Naive B cell (primary cell): Measurements from ENCODE around the gene MRPL19. TPM values are rescaled to one million over a fixed set of nuclear protein-coding genes. Genes with fewer than 3 reads are reported as not detected.

Experiments
- ATAC-seq, 2 donors: fragments of 150-1000 bp; cut with Tn5 transposase; 2 replicates each; pipeline ENCODE4 v1.10.0; 2021; ENCODE audit warnings: low read depth in 2 of 2, mild to moderate bottlenecking in 2 of 2, moderate library complexity in 2 of 2
- DNase-seq: peaks from one replicate; pipeline ENCODE4 v3.0.0; 2022
- H3K27ac Mint-ChIP-seq, 6 donors: one replicate each; pipeline ENCODE4 v1.8.0; 2020 to 2022; ENCODE audit warnings: mild to moderate bottlenecking in 6 of 6, mixed read lengths in 6 of 6, moderate library complexity in 5 of 6, inconsistent platforms in 2 of 6
- H3K27me3 Mint-ChIP-seq, 3 donors: one replicate each; pipeline ENCODE4 v1.8.0; 2021 to 2022; ENCODE audit warnings: mixed read lengths in 3 of 3, mild to moderate bottlenecking in 1 of 3
- H3K36me3 Mint-ChIP-seq, 2 donors: one replicate each; pipeline ENCODE4 v1.8.0; 2020 to 2022; ENCODE audit warnings: mixed read lengths in 2 of 2, inconsistent platforms in 1 of 2, mild to moderate bottlenecking in 1 of 2
- H3K4me1 Mint-ChIP-seq, 3 donors: one replicate each; pipeline ENCODE4 v1.8.0; 2020 to 2022; ENCODE audit warnings: mixed read lengths in 3 of 3, inconsistent platforms in 1 of 3, mild to moderate bottlenecking in 1 of 3, moderate library complexity in 1 of 3
- H3K4me3 Mint-ChIP-seq, 8 donors: one replicate each; pipeline ENCODE4 v1.8.0; 2020 to 2022; ENCODE audit warnings: mild to moderate bottlenecking in 8 of 8, mixed read lengths in 8 of 8, moderate library complexity in 8 of 8, inconsistent platforms in 2 of 8
- H3K9me3 Mint-ChIP-seq, 7 donors: one replicate each; pipeline ENCODE4 v1.8.0; 2020 to 2022; ENCODE audit warnings: mixed read lengths in 7 of 7, mild to moderate bottlenecking in 5 of 7, inconsistent platforms in 2 of 7, moderate library complexity in 1 of 7
- polyA plus RNA-seq, 6 donors: library from polyadenylated mRNA; unstranded; fragments of 300-500 nt; fragmentation: Illumina TruSeq; gene quantifications; one replicate each; pipeline ENCODE4 v1.2.3, GENCODE V29; 2021; ENCODE audit warnings: low read depth in 6 of 6

MRPL19 gene
- polyA plus RNA-seq: 10 to 100 TPM; 17.3 to 46.9 (median 34.3) TPM

DNA sequence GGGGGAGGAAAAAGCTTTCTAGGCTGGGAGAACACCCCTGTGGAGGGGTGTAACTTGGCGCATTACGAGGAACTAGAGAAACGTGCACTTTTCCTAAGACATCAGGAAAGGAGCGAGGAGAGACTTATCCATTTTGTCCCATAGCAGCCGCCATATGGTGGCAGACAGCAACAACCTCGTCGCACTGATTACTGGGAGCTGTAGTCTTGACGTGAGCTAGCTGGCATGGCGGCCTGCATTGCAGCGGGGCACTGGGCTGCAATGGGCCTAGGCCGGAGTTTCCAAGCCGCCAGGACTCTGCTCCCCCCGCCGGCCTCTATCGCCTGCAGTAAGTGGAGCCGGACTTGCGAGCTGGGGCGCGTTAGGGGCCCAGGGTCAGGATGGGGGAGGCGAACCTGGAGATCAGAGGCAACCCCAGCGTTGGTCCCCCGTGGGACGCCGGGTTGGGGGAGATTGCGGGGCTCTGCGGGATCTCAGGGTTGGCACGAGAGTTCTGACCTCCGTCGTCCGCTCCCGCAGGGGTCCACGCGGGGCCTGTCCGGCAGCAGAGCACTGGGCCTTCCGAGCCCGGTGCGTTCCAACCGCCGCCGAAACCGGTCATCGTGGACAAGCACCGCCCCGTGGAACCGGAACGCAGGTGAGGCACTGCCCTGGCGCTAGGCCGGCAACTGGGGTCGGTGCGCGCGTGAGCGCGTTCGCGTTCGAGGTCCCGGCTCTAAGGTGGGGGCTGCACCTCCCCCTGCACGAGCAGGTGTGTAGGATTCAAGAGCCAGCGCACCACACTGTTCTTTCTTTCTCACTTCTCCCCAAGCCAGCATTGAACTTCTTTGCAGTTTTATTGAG, at the start of gene MRPL19:
MRPL19 (plus strand) TSS at position 201 of the 843 bp plus-strand sequence; CDS start at position 226, 25 bp downstream.
- peaks cover 5 to 8% of the 10 kb centered on the region in 2 donors for H3K36me3 Mint-ChIP-seq
- DNase-seq (peak; percentile 73), ATAC-seq (peak; percentile 92)
- H3K4me1 Mint-ChIP-seq: peaks cover 15 to 34% (median 22%) of the 10 kb centered on the region in 3 donors
- no peaks in the 10 kb centered on the region for H3K9me3 Mint-ChIP-seq
- H3K27ac Mint-ChIP-seq: peak within 1 kb of the TSS; percentile 86 to 98 (median 94)
- H3K27me3 Mint-ChIP-seq: no peaks in the 10 kb centered on the region
- peak within 1 kb of the TSS; percentile 91 to 99 (median 96) for H3K4me3 Mint-ChIP-seq

DNA sequence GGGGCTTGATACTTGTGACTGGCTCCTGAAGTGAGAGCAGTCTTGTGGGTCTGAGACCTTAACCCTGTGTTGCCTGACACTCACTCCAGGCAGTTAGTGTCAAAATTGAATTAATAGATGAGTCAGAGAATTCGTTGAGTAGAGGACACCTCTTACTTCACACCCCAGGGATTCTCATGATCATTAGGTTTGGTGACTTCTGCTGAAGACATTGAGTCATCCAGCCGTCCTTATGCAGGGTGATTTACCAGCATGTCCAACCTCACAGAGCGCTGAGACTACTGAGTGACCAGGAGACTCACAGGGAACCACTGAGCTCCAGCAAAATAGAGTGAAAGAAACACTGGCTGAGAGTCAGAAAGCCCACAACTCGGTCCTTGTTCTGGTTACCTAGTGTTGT, 49.8 kb upstream of the MRPL19 start:
- no peak for ATAC-seq
- no peak for DNase-seq
- Mint-ChIP-seq H3K4me3 (no peak overlapping the region), H3K4me1 (no peaks in the 10 kb centered on the region), H3K36me3 (no peaks in the 10 kb centered on the region), H3K27ac (no peak overlapping the region), H3K27me3 (peaks cover 15 to 28% (median 19%) of the 10 kb centered on the region in 3 donors), H3K9me3 (no peaks in the 10 kb centered on the region)

DNA sequence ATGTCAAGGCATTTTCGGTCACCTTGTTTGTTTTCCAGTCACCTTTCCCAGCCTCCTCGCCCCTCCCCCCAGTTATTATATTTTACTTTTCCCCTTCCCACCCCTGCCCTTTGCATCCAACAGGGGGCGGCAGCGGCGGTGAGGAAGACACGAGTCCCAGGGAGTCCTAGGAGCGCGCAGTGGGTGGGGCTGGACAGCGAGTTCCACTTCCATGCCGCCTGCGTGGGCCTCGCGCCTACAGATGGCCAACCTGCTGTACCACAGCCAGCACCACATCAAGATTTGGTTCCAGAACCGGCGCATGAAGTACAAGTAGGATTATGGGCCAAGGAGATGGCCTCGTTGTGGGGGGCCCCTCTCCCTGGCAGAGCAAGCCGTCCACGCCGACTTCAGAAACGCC, 48.6 kb upstream of the MRPL19 start:
- Mint-ChIP-seq H3K4me1 (no peaks in the 10 kb centered on the region), H3K27ac (no peak overlapping the region), H3K27me3 (peaks cover 21 to 27% (median 23%) of the 10 kb centered on the region in 3 donors), H3K4me3 (peak overlapping the region in 1 of 8 donors; percentile 4), H3K9me3 (no peaks in the 10 kb centered on the region), H3K36me3 (no peaks in the 10 kb centered on the region)
- no peak for DNase-seq
- ATAC-seq: no peak

DNA sequence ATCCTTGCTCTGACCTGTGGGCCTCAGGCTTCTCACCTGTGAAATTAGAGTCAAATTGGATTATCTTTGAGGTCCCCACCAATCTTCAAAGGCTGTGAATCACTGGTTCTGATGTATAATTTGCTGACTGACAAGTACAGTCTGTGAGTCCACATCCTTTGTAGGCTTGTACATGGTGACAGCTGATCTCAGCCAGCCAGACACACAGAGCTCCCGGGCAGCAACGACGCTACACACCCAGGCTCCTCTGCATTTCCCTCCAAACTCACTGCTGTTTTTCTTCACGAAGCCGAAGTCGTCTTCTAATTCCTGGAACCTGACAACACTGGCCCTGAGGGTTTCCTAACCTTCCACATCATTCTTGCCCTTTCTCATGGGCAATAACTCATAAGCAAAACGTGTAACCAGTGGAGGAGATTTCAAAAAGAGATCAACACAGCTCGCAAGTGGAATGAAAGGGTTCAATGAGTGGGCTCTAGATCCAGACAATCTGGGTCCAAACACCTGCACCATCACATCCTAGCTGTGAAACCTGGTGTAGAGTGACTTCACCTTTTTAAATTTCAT, 47.9 kb upstream of the MRPL19 start:
- no peak for ATAC-seq
- H3K4me1 Mint-ChIP-seq: no peaks in the 10 kb centered on the region
- H3K4me3 Mint-ChIP-seq: no peak overlapping the region

DNA sequence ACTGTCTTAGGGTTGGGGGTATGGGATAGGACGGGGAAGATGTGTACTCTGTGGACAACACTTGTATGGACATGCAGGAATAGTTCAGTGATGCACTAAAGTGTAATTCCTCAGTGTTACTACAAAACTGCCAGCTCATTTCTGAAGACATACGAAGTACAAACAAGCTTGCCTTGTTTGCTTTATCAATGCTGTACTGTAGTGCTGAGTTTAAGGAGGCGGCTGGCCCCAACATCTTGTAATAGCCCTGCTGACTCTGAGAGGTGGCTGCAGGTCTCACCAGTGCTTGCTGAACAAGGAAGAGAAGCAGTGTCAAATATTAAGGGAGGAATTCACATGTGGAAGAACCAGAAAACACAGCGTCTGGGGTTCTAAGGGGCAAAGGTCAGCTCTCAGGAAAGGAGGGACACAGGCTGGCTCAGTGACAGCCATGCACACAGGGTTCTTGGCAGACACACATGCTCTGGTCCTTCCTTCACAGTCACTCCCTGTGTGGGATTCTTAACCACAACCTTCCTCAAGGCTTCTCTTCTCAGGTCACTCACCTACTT, 46.0 kb upstream of the MRPL19 start:
- H3K36me3 Mint-ChIP-seq: no peaks in the 10 kb centered on the region
- ATAC-seq: no peak
- H3K27ac Mint-ChIP-seq: no peak overlapping the region
- peaks cover 21 to 31% (median 22%) of the 10 kb centered on the region in 3 donors for H3K27me3 Mint-ChIP-seq
- no peaks in the 10 kb centered on the region for H3K9me3 Mint-ChIP-seq
- no peak for DNase-seq
- H3K4me3 Mint-ChIP-seq: no peak overlapping the region
- H3K4me1 Mint-ChIP-seq: peaks cover 0 to 7% (median 0%) of the 10 kb centered on the region in 3 donors

More for the DNA sequence above, 47.9 kb upstream of the MRPL19 start:
- no peaks in the 10 kb centered on the region for H3K36me3 Mint-ChIP-seq
- H3K27ac Mint-ChIP-seq: no peak overlapping the region
- H3K27me3 Mint-ChIP-seq: peaks cover 16 to 21% (median 17%) of the 10 kb centered on the region in 3 donors
- no peaks in the 10 kb centered on the region for H3K9me3 Mint-ChIP-seq
- no peak for DNase-seq

DNA sequence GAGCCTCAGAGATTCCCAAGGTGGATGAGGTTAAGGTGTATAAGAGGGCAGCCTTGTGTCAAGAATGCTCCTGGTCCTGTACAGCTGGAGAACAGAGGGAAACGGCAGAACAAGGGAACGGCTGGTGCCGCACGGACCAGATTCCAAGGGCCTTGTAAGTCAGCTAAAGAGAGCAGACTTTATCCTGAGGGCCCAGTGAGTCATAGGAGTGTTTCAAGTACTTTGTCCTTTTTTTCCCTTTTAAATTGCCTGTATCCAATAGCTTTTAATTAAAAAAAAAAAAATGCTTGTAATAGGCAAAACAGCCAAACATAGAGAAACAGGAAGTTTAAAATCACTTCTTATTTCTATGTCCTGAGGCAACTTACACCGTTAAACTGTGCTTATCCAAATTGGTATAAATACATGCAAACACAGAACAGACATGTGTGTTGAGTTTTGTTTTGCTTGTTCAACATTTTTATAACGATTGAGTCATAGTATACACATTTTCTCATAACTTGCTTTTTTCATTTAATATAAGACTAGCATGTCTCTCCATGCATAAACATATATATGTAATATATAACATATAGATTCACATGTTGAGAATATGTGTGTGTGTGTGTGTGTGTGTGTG, 43.8 kb upstream of the MRPL19 start:
- Mint-ChIP-seq H3K4me1 (peaks cover 0 to 7% (median 0%) of the 10 kb centered on the region in 3 donors), H3K27ac (peak overlapping the region in 1 of 6 donors; percentile 70), H3K9me3 (no peaks in the 10 kb centered on the region), H3K36me3 (no peaks in the 10 kb centered on the region), H3K27me3 (peaks cover 26 to 54% (median 39%) of the 10 kb centered on the region in 3 donors), H3K4me3 (no peak overlapping the region)
- ATAC-seq (no peak), DNase-seq (no peak)

DNA sequence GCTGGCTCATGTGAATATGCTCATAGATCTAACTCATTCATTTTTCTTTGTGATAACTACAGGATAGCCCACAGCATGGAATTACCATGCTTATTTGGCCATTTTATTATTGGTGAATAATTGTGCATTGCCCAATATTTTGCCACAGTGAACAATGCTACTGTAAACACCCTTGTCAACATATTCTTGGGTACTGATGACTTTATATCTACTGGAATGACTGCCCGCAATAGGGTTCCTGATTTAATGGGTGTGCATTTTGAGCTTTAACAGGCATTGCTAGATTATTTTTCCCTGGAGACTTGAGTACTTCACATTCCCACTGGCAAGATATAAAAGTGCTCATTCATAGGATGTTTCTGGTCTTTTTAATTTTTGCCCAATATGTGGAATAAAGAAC, 43.1 kb upstream of the MRPL19 start:
- Mint-ChIP-seq H3K27me3 (peaks cover 29 to 58% (median 43%) of the 10 kb centered on the region in 3 donors), H3K9me3 (no peaks in the 10 kb centered on the region), H3K4me3 (no peak overlapping the region), H3K4me1 (peaks cover 0 to 7% (median 0%) of the 10 kb centered on the region in 3 donors), H3K27ac (no peak overlapping the region), H3K36me3 (no peaks in the 10 kb centered on the region)
- DNase-seq: no peak
- no peak for ATAC-seq

DNA sequence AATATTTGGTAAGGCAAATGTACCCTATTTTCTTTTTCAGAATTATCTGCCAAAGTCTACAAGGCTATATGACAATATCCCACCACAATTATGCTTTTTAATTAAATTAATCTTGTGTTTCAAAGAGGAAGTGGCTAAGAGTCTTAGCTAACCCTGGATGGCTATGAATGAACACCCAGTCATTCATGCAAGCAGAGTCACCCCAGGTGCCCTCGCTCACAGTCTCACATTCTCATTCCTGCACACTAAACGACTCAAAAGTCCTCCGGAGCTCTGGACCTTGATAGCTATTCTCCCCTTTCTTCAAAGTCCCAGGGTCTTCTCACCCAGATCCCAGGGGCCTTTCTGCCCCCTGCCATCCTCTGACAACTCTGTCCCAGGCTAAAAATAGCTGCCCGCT, 42.1 kb upstream of the MRPL19 start:
- peaks cover 0 to 7% (median 0%) of the 10 kb centered on the region in 3 donors for H3K4me1 Mint-ChIP-seq
- H3K27me3 Mint-ChIP-seq: peaks cover 37 to 68% (median 54%) of the 10 kb centered on the region in 3 donors

DNA sequence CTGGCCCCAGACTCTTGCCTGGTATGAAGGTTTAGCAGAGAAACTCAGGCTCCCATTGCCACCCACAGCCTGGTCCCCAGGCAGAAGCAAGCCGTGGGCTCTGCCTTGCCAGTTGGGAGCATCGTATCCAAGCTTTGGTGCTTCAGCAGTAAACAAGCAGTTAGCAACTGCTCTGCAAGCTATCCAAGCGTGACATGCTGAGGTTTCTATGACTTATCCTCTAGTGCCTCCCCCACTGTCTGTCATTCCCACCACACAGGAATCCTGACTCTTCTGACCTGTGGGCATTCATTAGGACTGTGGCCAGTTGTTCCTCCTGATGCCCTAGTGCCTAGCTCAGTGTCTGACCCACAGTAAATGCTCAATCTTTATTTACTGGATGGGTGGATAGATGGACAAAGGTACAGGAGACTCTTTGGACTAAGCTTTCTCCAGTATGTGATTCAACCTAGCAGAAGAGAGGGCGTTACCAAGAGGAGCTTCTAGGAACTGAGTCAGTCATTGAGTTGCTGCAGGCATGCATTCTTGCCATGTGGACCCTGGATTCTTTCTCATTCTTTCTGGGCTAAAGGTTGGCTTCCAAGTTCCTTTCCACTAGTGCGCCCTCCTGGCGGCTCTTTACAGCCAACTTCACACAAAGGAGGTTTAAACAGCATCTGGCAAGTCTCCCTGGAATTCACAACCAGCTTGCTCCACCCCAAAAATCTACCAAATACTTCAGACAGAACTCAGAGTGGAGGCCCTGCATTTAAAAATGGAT, 40.6 kb upstream of the MRPL19 start:
- no peak for DNase-seq
- peaks cover 0 to 7% (median 0%) of the 10 kb centered on the region in 3 donors for H3K4me1 Mint-ChIP-seq
- H3K4me3 Mint-ChIP-seq: no peak overlapping the region
- no peak for ATAC-seq
- no peak overlapping the region for H3K27ac Mint-ChIP-seq
- H3K27me3 Mint-ChIP-seq: peaks cover 42 to 76% (median 66%) of the 10 kb centered on the region in 3 donors
- H3K9me3 Mint-ChIP-seq: no peaks in the 10 kb centered on the region
- H3K36me3 Mint-ChIP-seq: no peaks in the 10 kb centered on the region

More for the DNA sequence above, 42.1 kb upstream of the MRPL19 start:
- no peak for DNase-seq
- Mint-ChIP-seq H3K36me3 (no peaks in the 10 kb centered on the region), H3K27ac (no peak overlapping the region), H3K4me3 (no peak overlapping the region), H3K9me3 (no peaks in the 10 kb centered on the region)
- ATAC-seq: peak in 1 of 2 donors; percentile 55

DNA sequence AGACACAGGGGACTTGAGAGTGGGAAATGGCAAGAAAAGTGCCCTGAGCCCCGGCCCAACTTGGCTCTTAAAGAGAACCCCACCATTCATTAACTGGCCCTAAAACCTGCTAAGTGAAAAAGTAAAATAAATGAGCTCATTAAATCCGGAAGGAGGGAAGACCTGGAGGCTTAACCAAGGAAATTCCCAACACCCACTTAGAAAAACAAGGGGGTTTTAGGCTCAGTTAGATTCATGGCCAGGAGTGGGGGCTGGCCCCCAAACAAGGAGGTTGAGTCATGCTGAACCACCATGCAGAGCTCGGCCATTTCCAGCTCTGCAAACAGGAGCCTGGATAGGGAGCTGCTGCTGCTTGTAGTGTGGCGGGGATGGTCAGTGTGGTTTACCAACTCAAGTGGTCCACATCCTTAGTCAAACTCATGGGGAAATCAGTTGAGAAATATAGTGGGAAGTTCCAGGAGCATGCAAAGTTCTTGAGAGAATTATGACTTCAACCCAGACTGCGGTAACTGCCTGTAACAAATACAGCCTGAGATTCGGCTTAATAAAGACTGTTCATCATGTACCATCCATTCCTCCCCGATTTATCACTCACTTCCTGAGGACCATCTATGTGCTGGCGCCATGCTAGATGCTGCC, 39.7 kb upstream of the MRPL19 start:
- H3K9me3 Mint-ChIP-seq: no peaks in the 10 kb centered on the region
- ATAC-seq (no peak), DNase-seq (no peak)
- peaks cover 0 to 5% of the 10 kb centered on the region in 2 donors for H3K36me3 Mint-ChIP-seq
- peaks cover 0 to 7% (median 0%) of the 10 kb centered on the region in 3 donors for H3K4me1 Mint-ChIP-seq
- H3K27ac Mint-ChIP-seq: peak overlapping the region in 1 of 6 donors; percentile 19
- H3K27me3 Mint-ChIP-seq: peaks cover 36 to 77% (median 68%) of the 10 kb centered on the region in 3 donors
- no peak overlapping the region for H3K4me3 Mint-ChIP-seq

DNA sequence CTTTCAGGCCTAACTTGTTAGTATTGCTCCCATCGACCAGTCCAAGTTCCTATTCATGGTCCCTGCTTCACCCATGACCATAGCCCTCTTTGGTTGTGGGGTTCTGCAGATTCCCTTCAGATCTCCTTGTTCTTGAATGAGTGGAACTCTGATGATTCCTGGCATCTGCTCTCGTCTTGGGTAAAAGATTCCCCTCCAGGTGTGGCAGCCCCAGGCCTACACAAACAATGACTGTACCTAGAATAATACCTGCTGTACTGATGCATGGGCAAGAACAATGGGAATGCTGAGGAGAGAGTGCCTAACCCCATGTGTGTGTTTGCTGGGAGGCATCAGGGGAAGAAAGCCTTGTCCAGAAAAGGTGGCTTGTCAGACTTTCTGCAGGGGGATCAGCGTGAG, 39.2 kb upstream of the MRPL19 start:
- Mint-ChIP-seq H3K27me3 (peaks cover 39 to 77% (median 68%) of the 10 kb centered on the region in 3 donors), H3K27ac (peak overlapping the region in 1 of 6 donors; percentile 19), H3K4me1 (peaks cover 0 to 7% (median 0%) of the 10 kb centered on the region in 3 donors), H3K9me3 (no peaks in the 10 kb centered on the region), H3K36me3 (peaks cover 0 to 8% of the 10 kb centered on the region in 2 donors), H3K4me3 (no peak overlapping the region)
- no peak for DNase-seq
- no peak for ATAC-seq

DNA sequence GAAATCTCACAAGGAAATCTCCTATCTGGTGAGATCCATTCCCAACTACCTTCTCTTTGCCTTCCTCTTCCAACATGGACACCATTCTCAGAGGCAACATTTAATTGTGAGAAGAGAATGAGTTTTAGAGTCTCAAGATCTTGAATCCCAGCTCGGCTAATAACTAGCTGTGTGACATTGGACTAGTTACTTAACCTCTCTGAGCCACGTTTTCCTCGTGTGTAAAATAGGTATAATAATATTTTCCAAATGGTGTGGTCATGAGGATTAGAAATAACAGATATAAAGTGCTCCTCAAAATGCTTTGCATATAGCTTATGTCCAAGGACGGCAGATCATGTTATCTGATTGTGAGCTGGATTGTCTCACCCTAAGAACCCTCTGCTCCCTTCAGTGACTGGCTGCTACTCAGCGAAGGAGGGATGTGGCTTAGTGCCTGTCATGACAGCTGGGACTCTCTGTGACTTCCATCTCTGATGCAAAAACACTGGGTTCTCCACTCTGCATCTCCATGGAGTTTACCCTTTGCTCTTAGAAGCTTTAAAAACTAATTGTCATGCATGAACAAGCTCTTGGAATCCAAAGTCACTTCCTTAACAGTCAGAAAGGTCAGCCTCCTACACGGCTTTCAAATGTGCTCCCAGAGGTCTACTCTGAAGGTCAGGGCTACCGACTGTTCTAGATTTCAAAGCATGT, 38.4 kb upstream of the MRPL19 start:
- Mint-ChIP-seq H3K27ac (no peak overlapping the region), H3K4me1 (peaks cover 0 to 7% (median 0%) of the 10 kb centered on the region in 3 donors), H3K36me3 (peaks cover 0 to 8% of the 10 kb centered on the region in 2 donors), H3K27me3 (peaks cover 44 to 81% (median 73%) of the 10 kb centered on the region in 3 donors), H3K9me3 (no peaks in the 10 kb centered on the region), H3K4me3 (peak overlapping the region in 1 of 8 donors; percentile 44)
- ATAC-seq: no peak
- no peak for DNase-seq
